ENCODE results near the gene CHRNB4. TPM values are rescaled to one million over a fixed set of nuclear protein-coding genes. Genes with fewer than 3 reads are reported as not detected.

CHRNB4 gene
- total and polyA plus RNA-seq, 4 donors: not detected

DNA sequence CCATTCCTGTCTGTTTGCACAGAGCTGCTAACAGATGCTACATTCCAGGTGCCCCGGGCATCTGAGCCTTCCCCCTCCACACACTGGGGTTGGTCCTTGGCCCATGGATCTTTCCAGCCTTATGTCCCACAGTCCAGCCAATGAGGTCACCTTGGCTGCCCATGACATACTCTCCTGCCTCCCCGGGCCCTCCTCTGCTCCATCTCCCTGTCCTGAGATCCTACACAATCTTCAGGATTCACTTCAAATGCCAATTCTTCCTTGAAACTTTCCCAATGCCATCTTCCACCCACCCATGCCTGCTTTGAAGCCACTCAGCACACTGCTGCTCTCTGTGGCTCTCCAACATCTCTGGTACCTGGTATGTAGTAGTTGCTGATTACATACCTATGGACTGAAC, 24.5 kb downstream of the CHRNB4 start:
- no peaks in the 10 kb centered on the region for H3K36me3 ChIP-seq (ENCODE audit: control insufficient read depth in 4 of 4, insufficient read depth in 3 of 4, low read depth in 1 of 4, low read length in 3 of 4)
- DNase-seq (ENCODE audit: low spot score): no peak
- H3K27me3 ChIP-seq (ENCODE audit: control insufficient read depth in 4 of 4, insufficient read depth in 4 of 4, low read length in 3 of 4): peaks cover 0 to 17% (median 8%) of the 10 kb centered on the region in 4 donors
- 89% methylated on average over 2 of the region's 2 CpGs for WGBS
- peaks cover 0 to 14% (median 3%) of the 10 kb centered on the region in 4 donors for H3K4me1 ChIP-seq (ENCODE audit: control insufficient read depth in 4 of 4, insufficient read depth in 4 of 4, low read length in 3 of 4)
- TF ChIP-seq, protein P1, sequence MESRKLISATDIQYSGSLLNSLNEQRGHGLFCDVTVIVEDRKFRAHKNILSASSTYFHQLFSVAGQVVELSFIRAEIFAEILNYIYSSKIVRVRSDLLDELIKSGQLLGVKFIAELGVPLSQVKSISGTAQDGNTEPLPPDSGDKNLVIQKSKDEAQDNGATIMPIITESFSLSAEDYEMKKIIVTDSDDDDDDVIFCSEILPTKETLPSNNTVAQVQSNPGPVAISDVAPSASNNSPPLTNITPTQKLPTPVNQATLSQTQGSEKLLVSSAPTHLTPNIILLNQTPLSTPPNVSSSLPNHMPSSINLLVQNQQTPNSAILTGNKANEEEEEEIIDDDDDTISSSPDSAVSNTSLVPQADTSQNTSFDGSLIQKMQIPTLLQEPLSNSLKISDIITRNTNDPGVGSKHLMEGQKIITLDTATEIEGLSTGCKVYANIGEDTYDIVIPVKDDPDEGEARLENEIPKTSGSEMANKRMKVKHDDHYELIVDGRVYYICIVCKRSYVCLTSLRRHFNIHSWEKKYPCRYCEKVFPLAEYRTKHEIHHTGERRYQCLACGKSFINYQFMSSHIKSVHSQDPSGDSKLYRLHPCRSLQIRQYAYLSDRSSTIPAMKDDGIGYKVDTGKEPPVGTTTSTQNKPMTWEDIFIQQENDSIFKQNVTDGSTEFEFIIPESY (IDR thresholded peaks at IDR 0.05): no peak
- no peak for TF ChIP-seq RAD21 (IDR thresholded peaks at IDR 0.05)
- TF ChIP-seq, protein P2, sequence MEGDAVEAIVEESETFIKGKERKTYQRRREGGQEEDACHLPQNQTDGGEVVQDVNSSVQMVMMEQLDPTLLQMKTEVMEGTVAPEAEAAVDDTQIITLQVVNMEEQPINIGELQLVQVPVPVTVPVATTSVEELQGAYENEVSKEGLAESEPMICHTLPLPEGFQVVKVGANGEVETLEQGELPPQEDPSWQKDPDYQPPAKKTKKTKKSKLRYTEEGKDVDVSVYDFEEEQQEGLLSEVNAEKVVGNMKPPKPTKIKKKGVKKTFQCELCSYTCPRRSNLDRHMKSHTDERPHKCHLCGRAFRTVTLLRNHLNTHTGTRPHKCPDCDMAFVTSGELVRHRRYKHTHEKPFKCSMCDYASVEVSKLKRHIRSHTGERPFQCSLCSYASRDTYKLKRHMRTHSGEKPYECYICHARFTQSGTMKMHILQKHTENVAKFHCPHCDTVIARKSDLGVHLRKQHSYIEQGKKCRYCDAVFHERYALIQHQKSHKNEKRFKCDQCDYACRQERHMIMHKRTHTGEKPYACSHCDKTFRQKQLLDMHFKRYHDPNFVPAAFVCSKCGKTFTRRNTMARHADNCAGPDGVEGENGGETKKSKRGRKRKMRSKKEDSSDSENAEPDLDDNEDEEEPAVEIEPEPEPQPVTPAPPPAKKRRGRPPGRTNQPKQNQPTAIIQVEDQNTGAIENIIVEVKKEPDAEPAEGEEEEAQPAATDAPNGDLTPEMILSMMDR (IDR thresholded peaks at IDR 0.05; ENCODE audit: low read depth, low read length, missing input control): no peak
- TF ChIP-seq, protein P3, sequence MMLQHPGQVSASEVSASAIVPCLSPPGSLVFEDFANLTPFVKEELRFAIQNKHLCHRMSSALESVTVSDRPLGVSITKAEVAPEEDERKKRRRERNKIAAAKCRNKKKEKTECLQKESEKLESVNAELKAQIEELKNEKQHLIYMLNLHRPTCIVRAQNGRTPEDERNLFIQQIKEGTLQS (IDR thresholded peaks at IDR 0.05): no peak
- no peak overlapping the region for H3K27ac ChIP-seq (ENCODE audit: low read depth in 1 of 2, low read length in 2 of 2)
- H3K9ac ChIP-seq (ENCODE audit: low read depth in 1 of 2, low read length in 2 of 2): no peak overlapping the region
- H3K4me3 ChIP-seq (ENCODE audit: low read depth in 1 of 3, low read length in 3 of 3): no peak overlapping the region
- no peaks in the 10 kb centered on the region for H3K9me3 ChIP-seq (ENCODE audit: control insufficient read depth in 4 of 4, low read length in 3 of 4)

DNA sequence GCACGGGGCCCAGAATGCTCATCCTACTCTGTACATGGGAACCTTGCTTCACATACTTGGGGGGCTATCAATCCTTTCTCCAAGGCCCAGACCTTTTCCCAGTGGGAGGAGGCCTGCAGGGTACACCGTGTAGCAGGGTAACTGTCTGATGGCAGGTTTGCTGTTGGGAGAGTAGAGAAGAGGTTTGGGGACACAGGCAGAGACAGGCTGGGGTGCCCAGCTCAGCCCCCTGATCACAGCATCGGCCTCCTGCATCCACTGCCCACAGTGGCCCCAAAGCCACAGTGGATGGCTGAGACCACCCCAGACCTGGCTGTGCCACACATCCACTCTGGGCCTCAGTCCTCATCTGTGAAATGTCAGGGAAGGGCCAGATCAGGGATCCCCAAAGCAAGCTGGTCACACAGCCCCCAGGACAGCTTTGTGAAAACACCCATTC, 25.8 kb downstream of the CHRNB4 start:
- DNase-seq (ENCODE audit: low spot score): no peak
- WGBS: 72% methylated on average over 3 of the region's 3 CpGs
- peaks cover 0 to 15% (median 5%) of the 10 kb centered on the region in 4 donors for H3K27me3 ChIP-seq (ENCODE audit: control insufficient read depth in 4 of 4, insufficient read depth in 4 of 4, low read length in 3 of 4)
- no peak overlapping the region for H3K27ac ChIP-seq (ENCODE audit: low read depth in 1 of 2, low read length in 2 of 2)
- H3K9ac ChIP-seq (ENCODE audit: low read depth in 1 of 2, low read length in 2 of 2): no peak overlapping the region
- H3K36me3 ChIP-seq (ENCODE audit: control insufficient read depth in 4 of 4, insufficient read depth in 3 of 4, low read depth in 1 of 4, low read length in 3 of 4): no peaks in the 10 kb centered on the region
- TF ChIP-seq EGR1 (IDR thresholded peaks at IDR 0.05; ENCODE audit: low read depth in 2 of 2) (no peak), GABPA (IDR thresholded peaks at IDR 0.05 in 1 of 2, conservative IDR thresholded peaks at IDR 0.05 in 1 of 2) (no peak), FOXA1 (IDR thresholded peaks at IDR 0.05) (no peak), TAF1 (conservative IDR thresholded peaks at IDR 0.05) (no peak), HNF4A (conservative IDR thresholded peaks at IDR 0.05) (no peak)
- TF ChIP-seq, protein P4, sequence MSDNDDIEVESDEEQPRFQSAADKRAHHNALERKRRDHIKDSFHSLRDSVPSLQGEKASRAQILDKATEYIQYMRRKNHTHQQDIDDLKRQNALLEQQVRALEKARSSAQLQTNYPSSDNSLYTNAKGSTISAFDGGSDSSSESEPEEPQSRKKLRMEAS (IDR thresholded peaks at IDR 0.05): no peak
- TF ChIP-seq, protein P1 (IDR thresholded peaks at IDR 0.05): no peak
- H3K9me3 ChIP-seq (ENCODE audit: control insufficient read depth in 4 of 4, low read length in 3 of 4): no peaks in the 10 kb centered on the region
- peaks cover 0 to 5% (median 1%) of the 10 kb centered on the region in 4 donors for H3K4me1 ChIP-seq (ENCODE audit: control insufficient read depth in 4 of 4, insufficient read depth in 4 of 4, low read length in 3 of 4)
- H3K4me3 ChIP-seq (ENCODE audit: low read depth in 1 of 3, low read length in 3 of 3): no peak overlapping the region

DNA sequence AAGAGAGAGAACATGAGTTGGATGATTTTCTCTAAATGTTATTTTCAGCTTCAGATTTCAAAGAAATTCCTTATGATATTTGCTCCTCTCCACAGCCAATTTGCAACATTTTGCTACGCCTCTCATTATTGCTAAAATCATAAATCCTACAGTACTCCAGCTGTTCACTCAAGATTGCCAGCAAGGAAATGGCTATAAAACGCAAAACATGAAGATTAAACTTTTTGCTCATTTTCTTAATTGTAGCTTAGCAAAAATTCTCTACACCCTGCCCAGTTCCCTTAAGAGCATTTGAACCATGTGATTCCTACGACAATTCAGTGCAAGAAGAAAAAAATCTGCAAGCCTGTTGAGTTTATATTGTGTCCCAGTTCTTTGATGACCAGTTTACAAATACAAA, 27.0 kb downstream of the CHRNB4 start:
- DNase-seq (ENCODE audit: low spot score): no peak
- H3K4me1 ChIP-seq (ENCODE audit: control insufficient read depth in 4 of 4, insufficient read depth in 4 of 4, low read length in 3 of 4): no peaks in the 10 kb centered on the region
- H3K36me3 ChIP-seq (ENCODE audit: control insufficient read depth in 4 of 4, insufficient read depth in 3 of 4, low read depth in 1 of 4, low read length in 3 of 4): no peaks in the 10 kb centered on the region
- no peaks in the 10 kb centered on the region for H3K9me3 ChIP-seq (ENCODE audit: control insufficient read depth in 4 of 4, low read length in 3 of 4)
- peaks cover 0 to 5% (median 2%) of the 10 kb centered on the region in 4 donors for H3K27me3 ChIP-seq (ENCODE audit: control insufficient read depth in 4 of 4, insufficient read depth in 4 of 4, low read length in 3 of 4)
- H3K9ac ChIP-seq (ENCODE audit: low read depth in 1 of 2, low read length in 2 of 2): no peak overlapping the region
- 74% methylated on average over 3 of the region's 3 CpGs for WGBS
- H3K4me3 ChIP-seq (ENCODE audit: low read depth in 1 of 3, low read length in 3 of 3): no peak overlapping the region
- no peak overlapping the region for H3K27ac ChIP-seq (ENCODE audit: low read depth in 1 of 2, low read length in 2 of 2)
- TF ChIP-seq NR2F2 (IDR thresholded peaks at IDR 0.05): no peak
- TF ChIP-seq FOXA2 (IDR thresholded peaks at IDR 0.05): no peak
- TF ChIP-seq, protein P4 (IDR thresholded peaks at IDR 0.05): no peak
- no peak for TF ChIP-seq HNF4A (conservative IDR thresholded peaks at IDR 0.05)
- TF ChIP-seq, protein P2 (IDR thresholded peaks at IDR 0.05; ENCODE audit: low read depth, low read length, missing input control): no peak
- TF ChIP-seq, protein P1 (IDR thresholded peaks at IDR 0.05): no peak
- no peak for TF ChIP-seq EGR1 (IDR thresholded peaks at IDR 0.05; ENCODE audit: low read depth in 2 of 2)
- TF ChIP-seq RAD21 (IDR thresholded peaks at IDR 0.05): no peak
